ENCODE data around the gene RIPOR3.
"Not testable (repeated sequence)": the region's sequence is repeated elsewhere in the genome, so short reads cannot be mapped to it uniquely, and the experiment has no call there.

- not testable (repeated sequence) for TF ChIP-seq NR2F2 (IDR thresholded peaks at IDR 0.05); CTCF (IDR thresholded peaks at IDR 0.05; ENCODE audit: low read depth, low read length, missing input control); TAF1 (conservative IDR thresholded peaks at IDR 0.05); FOXA1 (IDR thresholded peaks at IDR 0.05); ATF3 (IDR thresholded peaks at IDR 0.05); REST (IDR thresholded peaks at IDR 0.05); MAX (IDR thresholded peaks at IDR 0.05); YY1 (IDR thresholded peaks at IDR 0.05); HNF4G (IDR thresholded peaks at IDR 0.05); SP1 (IDR thresholded peaks at IDR 0.05); GABPA (IDR thresholded peaks at IDR 0.05 in 1 of 2, conservative IDR thresholded peaks at IDR 0.05 in 1 of 2); JUND (IDR thresholded peaks at IDR 0.05); ZBTB33 (IDR thresholded peaks at IDR 0.05); RXRA (IDR thresholded peaks at IDR 0.05)
Observed at GRCh38 chr20:50714426-50714825, 23.1 kb upstream of the RIPOR3 start.

Data from liver (tissue), 3 donors.